GM21423 (cell line): ENCODE results near the gene DNMT3B.

ENCODE experiments used
- ATAC-seq: cut with Tn5 transposase; IDR thresholded peaks from one replicate; pipeline ENCODE4 v1.9.1; 2021; ENCODE audit warnings: mild to moderate bottlenecking, moderate library complexity; ENCODE audit not compliant: unreplicated experiment

DNMT3B gene

GRCh38 chr20:32820698-32821377 is 58.7 kb downstream of the DNMT3B start:
- ATAC-seq, result no peak

GRCh38 chr20:32822225-32822624 is 60.0 kb downstream of the DNMT3B start:
- no peak for ATAC-seq

- no peak for ATAC-seq
These were observed 60.9 kb downstream of the DNMT3B start for GRCh38 chr20:32823078-32823477.

DNA sequence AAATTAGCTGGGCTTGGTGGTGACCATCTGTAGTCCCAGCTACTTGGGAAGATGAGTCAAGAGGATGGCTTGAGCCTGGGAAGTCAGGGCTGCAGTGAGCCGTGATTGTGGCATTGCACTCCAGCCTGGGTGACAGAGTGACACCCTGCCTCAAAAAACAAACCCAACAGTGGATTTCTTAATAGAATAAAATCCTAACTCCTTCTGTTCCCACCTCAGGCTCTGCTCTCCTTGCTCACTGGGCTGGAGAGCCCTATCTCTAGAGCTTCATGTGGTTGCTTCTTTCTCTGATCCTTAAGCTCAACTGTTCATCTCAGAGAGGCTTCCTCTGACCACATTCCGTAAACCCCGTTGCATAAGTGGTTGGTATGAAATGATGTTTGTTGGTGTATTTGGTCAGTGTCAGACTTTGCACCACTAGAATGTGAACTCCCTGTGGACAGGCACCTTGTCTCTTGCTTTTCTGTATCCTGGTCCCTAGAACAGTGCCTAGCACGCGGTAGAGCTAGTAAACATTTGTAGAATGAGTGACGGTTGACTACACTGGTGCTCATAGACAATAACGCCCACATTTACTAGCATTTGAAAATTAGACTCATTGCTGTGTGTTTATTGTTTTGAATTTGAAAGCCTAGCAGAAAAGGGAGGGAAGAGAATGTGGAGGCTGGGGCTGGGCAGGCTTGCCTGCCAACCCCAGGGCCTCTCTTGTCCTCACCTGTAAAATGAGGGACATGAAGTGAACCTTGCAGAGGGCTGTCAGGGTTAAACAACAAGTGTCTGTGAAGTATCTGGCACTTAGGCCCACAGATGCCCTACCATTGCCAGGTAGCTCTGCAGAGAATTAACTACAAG is 61.8 kb downstream of the DNMT3B start:
- ATAC-seq, result no peak

GRCh38 chr20:32828029-32828680 is 66.0 kb downstream of the DNMT3B start:
- no peak for ATAC-seq

DNA sequence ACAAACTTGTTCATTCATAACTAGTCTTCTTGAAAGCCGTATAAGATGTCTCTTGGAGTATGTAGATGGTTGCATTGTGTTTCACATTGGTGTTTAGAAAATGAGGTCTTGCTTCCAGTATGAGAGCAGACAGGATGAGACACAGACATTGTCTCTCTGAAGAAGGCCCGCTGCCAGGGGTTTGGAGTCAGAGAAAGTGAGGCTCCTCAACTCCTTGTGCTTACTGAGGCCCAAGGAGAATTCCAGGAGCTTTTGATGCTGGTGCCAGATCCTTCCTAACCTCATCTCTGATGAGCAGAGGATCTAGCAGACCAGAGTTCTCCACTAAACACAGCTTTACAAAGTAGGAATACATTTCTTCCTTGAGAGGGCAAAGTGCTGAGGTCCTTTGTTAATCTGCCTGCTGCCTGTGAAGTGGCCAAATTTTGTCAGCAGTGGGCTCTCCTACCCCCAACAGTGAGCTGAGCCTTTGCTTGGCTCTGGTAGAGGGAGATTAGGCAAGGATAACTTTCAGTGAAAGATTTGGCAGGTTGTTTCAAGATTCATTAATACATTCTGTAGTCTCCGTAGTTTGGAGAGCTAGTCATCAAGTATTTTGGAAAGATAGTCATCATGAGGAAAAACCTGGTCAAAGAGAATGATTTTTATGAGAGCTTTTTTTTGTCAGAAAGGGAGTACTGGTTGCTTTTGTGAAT is 67.3 kb downstream of the DNMT3B start:
- no peak for ATAC-seq

GRCh38 chr20:32830437-32830836 is 68.3 kb downstream of the DNMT3B start:
- no peak for ATAC-seq

- ATAC-seq, result no peak
These were observed 69.8 kb downstream of the DNMT3B start for GRCh38 chr20:32831982-32832381.

DNA sequence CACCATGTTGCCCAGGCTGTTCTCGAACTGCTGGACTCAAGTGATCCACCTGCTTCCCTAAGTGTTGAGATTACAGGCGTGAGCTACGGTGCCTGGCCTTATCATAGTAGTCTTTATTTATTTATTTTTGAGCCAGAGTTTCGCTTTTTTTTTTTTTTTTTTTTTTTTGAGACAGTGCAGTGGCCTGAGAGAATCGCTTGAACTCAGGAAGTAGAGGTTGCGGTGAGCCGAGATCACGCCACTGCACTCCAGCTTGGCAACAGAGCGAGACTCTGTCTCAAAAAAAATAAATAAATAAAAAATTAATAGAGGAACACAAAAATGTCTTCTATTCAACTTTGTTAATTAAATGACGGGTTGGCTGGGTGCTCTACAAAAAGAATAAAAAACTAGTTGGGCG is 70.5 kb downstream of the DNMT3B start:
- no peak for ATAC-seq

DNA sequence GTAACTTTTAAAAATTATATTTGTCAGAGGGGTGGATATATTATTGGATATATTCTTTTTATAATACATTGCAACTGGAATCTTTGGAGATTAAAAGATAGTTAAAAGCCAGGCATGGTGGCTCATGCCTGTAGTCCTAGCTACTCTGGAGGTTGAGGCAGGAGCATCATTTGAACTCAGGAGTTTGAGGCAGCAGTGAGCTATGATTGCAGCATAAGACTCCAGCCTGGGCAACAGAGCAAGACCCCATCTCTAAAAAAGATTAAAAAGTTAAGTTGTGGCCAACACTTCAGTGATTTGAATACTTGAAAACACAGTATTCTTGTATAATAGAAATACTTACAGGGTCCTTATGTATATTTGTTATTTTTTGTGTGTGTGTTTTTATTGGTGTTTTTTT is 72.8 kb downstream of the DNMT3B start:
- ATAC-seq, result no peak

- no peak for ATAC-seq
These were observed 75.0 kb downstream of the DNMT3B start for GRCh38 chr20:32837157-32837556.

DNA sequence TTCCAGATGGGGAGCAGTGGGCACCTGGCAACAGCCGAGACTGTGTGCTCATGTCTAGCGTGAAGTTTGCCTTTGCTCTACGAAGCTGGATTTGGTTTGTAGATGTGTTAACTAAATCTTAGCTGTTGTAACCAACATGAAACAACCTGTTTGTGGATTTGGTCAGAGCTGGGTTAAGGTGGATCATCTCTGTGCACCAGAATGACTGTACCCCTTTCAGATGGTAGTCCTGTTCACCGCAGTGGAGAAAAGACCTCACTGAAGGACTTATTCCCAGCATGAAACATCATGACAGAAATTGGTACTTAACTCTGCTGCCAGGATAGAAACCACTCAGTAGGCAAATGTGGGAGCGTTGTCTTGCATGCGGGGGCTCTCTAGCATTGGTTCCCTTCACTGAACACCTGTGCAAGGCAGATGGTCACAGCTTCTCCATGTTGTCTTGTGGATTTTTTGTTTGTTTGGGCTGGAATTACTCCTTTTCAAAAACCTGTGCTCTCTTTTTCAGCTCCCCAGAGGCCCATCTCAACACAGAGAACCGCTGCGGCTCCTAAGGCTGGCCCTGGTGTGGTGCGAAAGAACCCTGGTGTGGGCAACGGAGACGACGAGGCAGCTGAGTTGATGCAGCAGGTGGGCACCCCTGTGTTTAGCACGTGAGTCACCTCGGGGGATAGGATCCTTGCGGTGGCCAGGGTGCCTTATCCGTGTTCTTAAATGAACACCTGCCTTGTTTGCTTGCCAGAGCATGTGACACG is 77.2 kb downstream of the DNMT3B start:
- no peak for ATAC-seq

DNA sequence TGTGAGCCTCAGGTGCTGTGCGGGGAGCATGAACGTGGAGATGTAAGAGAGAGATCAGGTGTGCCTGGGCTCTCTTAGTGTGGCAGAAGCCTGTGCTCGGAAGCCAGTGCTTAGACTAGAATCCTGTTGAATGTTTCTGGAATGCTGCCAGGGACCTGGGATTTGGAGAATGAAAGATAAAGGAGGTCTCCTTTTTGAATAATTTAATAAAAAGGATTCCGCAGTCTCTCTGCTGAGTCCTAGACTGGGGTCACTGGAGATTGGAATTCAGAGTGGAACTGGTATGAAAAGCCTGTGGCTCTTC is 77.7 kb downstream of the DNMT3B start:
- ATAC-seq, result no peak

DNA sequence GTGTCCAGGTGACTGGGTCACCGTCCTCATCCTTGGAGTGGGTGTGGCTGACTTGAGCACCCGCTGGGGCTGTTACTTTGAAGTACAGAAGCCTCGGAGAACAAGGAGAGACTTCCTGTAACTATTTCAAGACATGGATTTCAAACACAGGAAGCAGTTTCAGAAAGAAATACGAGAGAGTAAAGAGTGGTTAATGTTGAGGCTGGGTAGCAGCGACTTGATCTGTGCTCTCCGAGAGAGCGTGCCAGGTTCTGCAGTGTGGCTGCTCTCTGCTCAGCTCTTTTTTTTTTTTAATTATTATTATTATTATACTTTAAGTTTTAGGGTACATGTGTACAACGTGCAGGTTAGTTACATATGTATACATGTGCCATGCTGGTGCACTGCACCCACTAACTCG is 79.0 kb downstream of the DNMT3B start:
- ATAC-seq, result no peak

DNA sequence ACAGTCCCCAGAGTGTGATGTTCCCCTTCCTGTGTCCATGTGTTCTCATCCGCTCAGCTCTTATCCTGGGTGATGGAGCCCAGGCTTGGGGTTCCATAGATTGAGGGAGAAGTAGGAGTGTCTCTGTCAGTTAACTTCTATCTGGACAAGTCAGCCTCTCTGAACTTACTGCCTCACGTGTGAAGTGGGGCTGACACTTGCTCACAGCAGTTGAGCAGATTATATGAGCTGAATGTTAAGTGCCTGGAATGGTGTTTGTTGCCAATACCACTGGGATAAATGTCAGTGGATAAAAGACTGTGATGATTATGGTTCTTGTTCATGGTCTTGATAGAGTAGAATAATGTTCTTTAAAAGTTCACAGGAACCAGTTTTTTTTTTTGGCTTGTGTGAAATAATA is 79.4 kb downstream of the DNMT3B start:
- no peak for ATAC-seq

GRCh38 chr20:32842688-32843524 is 80.7 kb downstream of the DNMT3B start:
- no peak for ATAC-seq

DNA sequence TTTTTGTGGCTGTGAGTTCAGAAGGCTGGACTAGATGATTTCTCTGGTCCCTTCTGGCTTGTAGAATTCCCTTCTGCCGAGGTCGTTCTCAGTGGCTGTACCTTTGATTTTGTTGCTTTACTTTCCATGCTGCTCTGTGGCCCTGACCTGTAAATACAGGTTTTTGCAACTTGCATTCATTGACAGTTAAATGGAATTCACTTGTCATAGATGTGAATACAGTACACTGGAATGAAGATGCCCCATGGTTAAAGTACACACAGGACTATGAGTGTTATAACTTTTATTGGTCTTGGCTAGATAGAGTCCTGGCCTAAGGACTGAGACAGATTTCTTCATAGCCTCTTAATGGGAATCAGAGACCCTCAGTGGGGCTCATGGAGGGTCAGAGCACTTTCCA is 83.6 kb downstream of the DNMT3B start:
- no peak for ATAC-seq

GRCh38 chr20:32846852-32847251 is 84.7 kb downstream of the DNMT3B start:
- ATAC-seq, result no peak

- no peak for ATAC-seq
These were observed 85.8 kb downstream of the DNMT3B start for GRCh38 chr20:32847964-32848363.

DNA sequence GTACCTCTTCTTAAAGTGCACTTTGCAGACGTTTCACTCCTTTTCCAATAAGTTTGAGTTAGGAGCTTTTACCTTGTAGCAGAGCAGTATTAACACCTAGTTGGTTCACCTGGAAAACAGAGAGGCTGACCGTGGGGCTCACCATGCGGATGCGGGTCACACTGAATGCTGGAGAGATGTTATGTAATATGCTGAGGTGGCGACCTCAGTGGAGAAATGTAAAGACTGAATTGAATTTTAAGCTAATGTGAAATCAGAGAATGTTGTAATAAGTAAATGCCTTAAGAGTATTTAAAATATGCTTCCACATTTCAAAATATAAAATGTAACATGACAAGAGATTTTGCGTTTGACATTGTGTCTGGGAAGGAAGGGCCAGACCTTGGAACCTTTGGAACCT is 86.7 kb downstream of the DNMT3B start:
- no peak for ATAC-seq
